OCI-LY3 (cell line): ENCODE measurements around the gene COL9A2.

Experiments
- CTCF ChIP-seq: fragments of 200-600, 300-600 bp; sonication (generic); IDR thresholded peaks from 2 replicates; pipeline ENCODE4 v1.5.1; 2014; ENCODE audit warnings: antibody characterized with exemption, low read length, low read depth
- EZH2phosphoT487 ChIP-seq: fragments of 200-600 bp; shearing (Covaris generic); IDR thresholded peaks from 2 replicates; pipeline ENCODE4 v1.6.1; 2018; ENCODE audit warnings: antibody characterized with exemption, mixed run types, low read depth

DNA sequence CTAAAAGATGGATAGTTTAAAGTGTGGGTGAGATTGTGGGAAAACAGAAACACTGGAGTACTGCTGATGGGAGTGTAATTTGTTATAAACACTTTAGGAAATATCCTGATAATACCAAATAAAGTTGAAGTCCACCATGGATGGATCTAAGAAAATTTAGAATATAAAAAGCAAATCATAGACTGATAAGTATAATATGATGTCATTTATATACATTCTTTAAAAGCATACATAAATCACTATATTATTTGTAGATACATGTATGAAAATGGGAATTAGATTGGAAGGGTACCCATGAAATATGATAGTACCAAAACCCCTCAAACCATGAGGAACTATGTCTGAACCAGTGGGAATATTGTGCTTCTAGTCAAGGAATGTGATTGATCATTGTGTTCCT, 51.2 kb downstream of the COL9A2 start:
- TF ChIP-seq CTCF (no peak), EZH2phosphoT487 (no peak)
